Liver (tissue), 9 donors: ENCODE data around the gene PDLIM5. TPM values are rescaled to one million over a fixed set of nuclear protein-coding genes. Genes with fewer than 3 reads are reported as not detected.

Experiments
- DNase-seq: peaks from one replicate; pipeline ENCODE4 v3.0.0-alpha.2; 2017; ENCODE audit warnings: low spot score
- H3K27ac ChIP-seq, 2 donors: one replicate each; pipeline ENCODE4 v1.7.0; 2013; ENCODE audit warnings: inconsistent platforms in 2 of 2, low read length in 2 of 2, control low read depth in 1 of 2, low read depth in 1 of 2, mild to moderate bottlenecking in 1 of 2
- H3K27me3 ChIP-seq, 4 donors: one replicate each; pipeline versions ENCODE4 v1.6.1 to v1.7.0; 2013; ENCODE audit warnings: low read length in 3 of 4, inconsistent platforms in 1 of 4, mild to moderate bottlenecking in 1 of 4, moderate library complexity in 1 of 4; ENCODE audit not compliant: control insufficient read depth in 4 of 4, insufficient read depth in 4 of 4
- H3K36me3 ChIP-seq, 4 donors: one replicate each; pipeline versions ENCODE4 v1.6.1 to v1.7.0; 2013; ENCODE audit warnings: low read length in 3 of 4, mild to moderate bottlenecking in 3 of 4, low read depth in 1 of 4, moderate library complexity in 1 of 4; ENCODE audit not compliant: control insufficient read depth in 4 of 4, insufficient read depth in 3 of 4
- H3K4me1 ChIP-seq, 4 donors: one replicate each; pipeline versions ENCODE4 v1.6.1 to v1.7.0; 2013; ENCODE audit warnings: low read length in 3 of 4, mild to moderate bottlenecking in 3 of 4, moderate library complexity in 1 of 4; ENCODE audit not compliant: control insufficient read depth in 4 of 4, insufficient read depth in 4 of 4
- H3K4me3 ChIP-seq, 3 donors: one replicate each; pipeline versions ENCODE4 v1.6.1 to v1.7.0; 2013; ENCODE audit warnings: low read length in 3 of 3, control low read depth in 1 of 3, low read depth in 1 of 3, mild to moderate bottlenecking in 1 of 3
- H3K9ac ChIP-seq, 2 donors: one replicate each; pipeline ENCODE4 v1.7.0; 2013; ENCODE audit warnings: low read length in 2 of 2, mild to moderate bottlenecking in 2 of 2, moderate library complexity in 2 of 2, control low read depth in 1 of 2, low read depth in 1 of 2
- H3K9me3 ChIP-seq, 4 donors: one replicate each; pipeline versions ENCODE4 v1.6.1 to v1.7.0; 2013; ENCODE audit warnings: low read length in 3 of 4; ENCODE audit not compliant: control insufficient read depth in 4 of 4
- EGR1 ChIP-seq, 2 donors: IDR thresholded peaks; 2 replicates each; pipeline ENCODE4 v1.6.1; 2016 to 2018; ENCODE audit warnings: antibody characterized with exemption in 2 of 2, low read depth in 2 of 2
- FOXA1 ChIP-seq: IDR thresholded peaks from 2 replicates; pipeline ENCODE4 v1.6.1; 2016; ENCODE audit warnings: antibody characterized with exemption
- FOXA2 ChIP-seq: IDR thresholded peaks from 2 replicates; pipeline ENCODE4 v1.6.1; 2016; ENCODE audit warnings: antibody characterized with exemption
- GABPA ChIP-seq, 2 donors: IDR thresholded peaks in 1 of 2; conservative IDR thresholded peaks in 1 of 2; 2 replicates each; pipeline ENCODE4 v1.6.1; 2016; ENCODE audit warnings: antibody characterized with exemption in 2 of 2, mild to moderate bottlenecking in 1 of 2, moderate library complexity in 1 of 2
- HNF4A ChIP-seq, 2 donors: conservative IDR thresholded peaks; 2 replicates each; pipeline ENCODE4 v1.6.1; 2016; ENCODE audit warnings: antibody characterized with exemption in 2 of 2, mild to moderate bottlenecking in 2 of 2
- HNF4G ChIP-seq: IDR thresholded peaks from 2 replicates; pipeline ENCODE4 v1.6.1; 2016; ENCODE audit warnings: antibody characterized with exemption
- JUND ChIP-seq, 2 donors: IDR thresholded peaks; 2 replicates each; pipeline ENCODE4 v1.6.1; 2016; ENCODE audit warnings: antibody characterized with exemption in 2 of 2
- RAD21 ChIP-seq, 2 donors: IDR thresholded peaks; 2 replicates each; pipeline ENCODE4 v1.6.1; 2016; ENCODE audit warnings: antibody characterized with exemption in 2 of 2, mild to moderate bottlenecking in 2 of 2
- RXRA ChIP-seq, 2 donors: IDR thresholded peaks; 2 replicates each; pipeline ENCODE4 v1.6.1; 2017 to 2018; ENCODE audit warnings: antibody characterized with exemption in 2 of 2, mild to moderate bottlenecking in 1 of 2
- SP1 ChIP-seq: IDR thresholded peaks from 2 replicates; pipeline ENCODE4 v1.6.1; 2018; ENCODE audit warnings: antibody characterized with exemption, mild to moderate bottlenecking
- TAF1 ChIP-seq: conservative IDR thresholded peaks from 2 replicates; pipeline ENCODE4 v1.6.1; 2016; ENCODE audit warnings: antibody characterized with exemption, mild to moderate bottlenecking
- YY1 ChIP-seq: IDR thresholded peaks from 2 replicates; pipeline ENCODE4 v1.6.1; 2016; ENCODE audit warnings: antibody characterized with exemption, mild to moderate bottlenecking
- WGBS: extraction: QIAGEN DNeasy Blood & Tissue Kit; methylation state at CpG from one replicate; pipeline ENCODE4 v1.1.7; 2013; 5-methylcytosine and 5-hydroxymethylcytosine counted together
- polyA plus RNA-seq, 2 donors: library from polyadenylated mRNA; stranded (reverse) in 1 of 2; unstranded in 1 of 2; fragments of 200-250 nt in 1 of 2; fragments of >200 nt in 1 of 2; fragmentation: Nextera tagmentation in 1 of 2; extraction: Ambion mirVana in 1 of 2; gene quantifications; one replicate each; pipeline versions ENCODE4 v1.2.1 to v1.2.3, GENCODE V29; 2013 to 2015
- total RNA-seq, 2 donors: library from RNA; depleted of rRNA; stranded (reverse); fragments of >200 nt; gene quantifications; one replicate each; pipeline ENCODE4 v1.2.3, GENCODE V29; 2014
- TF ChIP-seq, protein P1 (sequence below): IDR thresholded peaks from 2 replicates; pipeline ENCODE4 v1.6.1; 2016; ENCODE audit warnings: antibody characterized with exemption
- TF ChIP-seq, protein P2 (sequence below): IDR thresholded peaks from 2 replicates; pipeline ENCODE4 v1.6.1; 2016; ENCODE audit warnings: antibody characterized with exemption
- TF ChIP-seq, protein P3 (sequence below): IDR thresholded peaks from 2 replicates; pipeline ENCODE4 v1.6.1; 2016; ENCODE audit warnings: antibody characterized with exemption
- TF ChIP-seq, protein P4 (sequence below): fragments of 150-350 bp; IDR thresholded peaks from 2 replicates; pipeline ENCODE4 v1.5.1; 2017; ENCODE audit warnings: improper control_type of control experiment, low read depth, low read length; ENCODE audit not compliant: missing input control
- TF ChIP-seq, protein P5 (sequence below): IDR thresholded peaks from 2 replicates; pipeline ENCODE4 v1.6.1; 2016; ENCODE audit warnings: antibody characterized with exemption, mild to moderate bottlenecking
- donor health status: healthy.
- donor health status: healthy.
- donor health status: healthy.
- donor health status: healthy.
- donor health status: healthy.

Gene PDLIM5
- total and polyA plus RNA-seq, 4 donors, result 19.1 to 114 (median 67.8) TPM

DNA sequence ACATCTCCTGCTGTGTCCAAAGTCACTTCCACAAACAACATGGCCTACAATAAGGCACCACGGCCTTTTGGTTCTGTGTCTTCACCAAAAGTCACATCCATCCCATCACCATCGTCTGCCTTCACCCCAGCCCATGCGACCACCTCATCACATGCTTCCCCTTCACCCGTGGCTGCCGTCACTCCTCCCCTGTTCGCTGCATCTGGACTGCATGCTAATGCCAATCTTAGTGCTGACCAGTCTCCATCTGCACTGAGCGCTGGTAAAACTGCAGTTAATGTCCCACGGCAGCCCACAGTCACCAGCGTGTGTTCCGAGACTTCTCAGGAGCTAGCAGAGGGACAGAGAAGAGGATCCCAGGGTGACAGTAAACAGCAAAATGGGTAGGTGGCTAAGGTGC lies 123.9 kb downstream of the PDLIM5 start (continued):
- no peak for TF ChIP-seq FOXA2

DNA sequence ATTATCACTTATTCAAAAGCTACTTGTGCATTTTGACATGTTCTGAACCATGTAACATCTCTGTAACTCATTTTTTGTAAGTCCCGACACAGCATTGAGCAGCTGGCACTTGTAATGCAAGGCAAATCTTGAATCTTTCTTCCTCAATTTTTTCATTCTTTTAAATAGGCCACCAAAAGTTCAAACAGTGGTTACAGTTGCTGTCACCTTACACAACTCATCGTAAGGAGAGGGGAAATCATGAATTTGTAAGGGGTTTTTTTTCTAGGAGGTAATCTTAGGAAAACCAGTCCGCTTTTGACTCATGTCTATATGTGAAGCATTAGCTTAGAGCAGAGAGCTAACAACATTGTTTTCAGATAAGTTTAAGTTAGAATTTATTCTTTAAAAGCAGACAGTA lies 124.5 kb downstream of the PDLIM5 start:
- Histone ChIP-seq H3K9me3 (no peaks in the 10 kb centered on the region), H3K27me3 (no peaks in the 10 kb centered on the region), H3K27ac (no peak overlapping the region), H3K36me3 (peaks cover 5 to 18% (median 8%) of the 10 kb centered on the region in 4 donors), H3K9ac (no peak overlapping the region), H3K4me3 (no peak overlapping the region), H3K4me1 (peaks cover 0 to 20% (median 6%) of the 10 kb centered on the region in 4 donors)
- DNase-seq, result no peak
- TF ChIP-seq SP1 (no peak), HNF4G (no peak), FOXA1 (no peak), YY1 (no peak), EGR1 (IDR thresholded peaks at IDR 0.05; ENCODE audit: low read depth in 2 of 2) (no peak), RXRA (IDR thresholded peaks at IDR 0.05) (no peak), JUND (IDR thresholded peaks at IDR 0.05) (no peak), FOXA2 (no peak), GABPA (IDR thresholded peaks at IDR 0.05 in 1 of 2, conservative IDR thresholded peaks at IDR 0.05 in 1 of 2) (no peak), HNF4A (conservative IDR thresholded peaks at IDR 0.05) (no peak), RAD21 (IDR thresholded peaks at IDR 0.05) (no peak), TAF1 (no peak)
- TF ChIP-seq, protein P1, sequence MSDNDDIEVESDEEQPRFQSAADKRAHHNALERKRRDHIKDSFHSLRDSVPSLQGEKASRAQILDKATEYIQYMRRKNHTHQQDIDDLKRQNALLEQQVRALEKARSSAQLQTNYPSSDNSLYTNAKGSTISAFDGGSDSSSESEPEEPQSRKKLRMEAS, result no peak
- TF ChIP-seq, protein P2, sequence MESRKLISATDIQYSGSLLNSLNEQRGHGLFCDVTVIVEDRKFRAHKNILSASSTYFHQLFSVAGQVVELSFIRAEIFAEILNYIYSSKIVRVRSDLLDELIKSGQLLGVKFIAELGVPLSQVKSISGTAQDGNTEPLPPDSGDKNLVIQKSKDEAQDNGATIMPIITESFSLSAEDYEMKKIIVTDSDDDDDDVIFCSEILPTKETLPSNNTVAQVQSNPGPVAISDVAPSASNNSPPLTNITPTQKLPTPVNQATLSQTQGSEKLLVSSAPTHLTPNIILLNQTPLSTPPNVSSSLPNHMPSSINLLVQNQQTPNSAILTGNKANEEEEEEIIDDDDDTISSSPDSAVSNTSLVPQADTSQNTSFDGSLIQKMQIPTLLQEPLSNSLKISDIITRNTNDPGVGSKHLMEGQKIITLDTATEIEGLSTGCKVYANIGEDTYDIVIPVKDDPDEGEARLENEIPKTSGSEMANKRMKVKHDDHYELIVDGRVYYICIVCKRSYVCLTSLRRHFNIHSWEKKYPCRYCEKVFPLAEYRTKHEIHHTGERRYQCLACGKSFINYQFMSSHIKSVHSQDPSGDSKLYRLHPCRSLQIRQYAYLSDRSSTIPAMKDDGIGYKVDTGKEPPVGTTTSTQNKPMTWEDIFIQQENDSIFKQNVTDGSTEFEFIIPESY, result no peak
- TF ChIP-seq, protein P3, sequence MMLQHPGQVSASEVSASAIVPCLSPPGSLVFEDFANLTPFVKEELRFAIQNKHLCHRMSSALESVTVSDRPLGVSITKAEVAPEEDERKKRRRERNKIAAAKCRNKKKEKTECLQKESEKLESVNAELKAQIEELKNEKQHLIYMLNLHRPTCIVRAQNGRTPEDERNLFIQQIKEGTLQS, result no peak
- TF ChIP-seq, protein P4, sequence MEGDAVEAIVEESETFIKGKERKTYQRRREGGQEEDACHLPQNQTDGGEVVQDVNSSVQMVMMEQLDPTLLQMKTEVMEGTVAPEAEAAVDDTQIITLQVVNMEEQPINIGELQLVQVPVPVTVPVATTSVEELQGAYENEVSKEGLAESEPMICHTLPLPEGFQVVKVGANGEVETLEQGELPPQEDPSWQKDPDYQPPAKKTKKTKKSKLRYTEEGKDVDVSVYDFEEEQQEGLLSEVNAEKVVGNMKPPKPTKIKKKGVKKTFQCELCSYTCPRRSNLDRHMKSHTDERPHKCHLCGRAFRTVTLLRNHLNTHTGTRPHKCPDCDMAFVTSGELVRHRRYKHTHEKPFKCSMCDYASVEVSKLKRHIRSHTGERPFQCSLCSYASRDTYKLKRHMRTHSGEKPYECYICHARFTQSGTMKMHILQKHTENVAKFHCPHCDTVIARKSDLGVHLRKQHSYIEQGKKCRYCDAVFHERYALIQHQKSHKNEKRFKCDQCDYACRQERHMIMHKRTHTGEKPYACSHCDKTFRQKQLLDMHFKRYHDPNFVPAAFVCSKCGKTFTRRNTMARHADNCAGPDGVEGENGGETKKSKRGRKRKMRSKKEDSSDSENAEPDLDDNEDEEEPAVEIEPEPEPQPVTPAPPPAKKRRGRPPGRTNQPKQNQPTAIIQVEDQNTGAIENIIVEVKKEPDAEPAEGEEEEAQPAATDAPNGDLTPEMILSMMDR, result no peak
- TF ChIP-seq, protein P5, sequence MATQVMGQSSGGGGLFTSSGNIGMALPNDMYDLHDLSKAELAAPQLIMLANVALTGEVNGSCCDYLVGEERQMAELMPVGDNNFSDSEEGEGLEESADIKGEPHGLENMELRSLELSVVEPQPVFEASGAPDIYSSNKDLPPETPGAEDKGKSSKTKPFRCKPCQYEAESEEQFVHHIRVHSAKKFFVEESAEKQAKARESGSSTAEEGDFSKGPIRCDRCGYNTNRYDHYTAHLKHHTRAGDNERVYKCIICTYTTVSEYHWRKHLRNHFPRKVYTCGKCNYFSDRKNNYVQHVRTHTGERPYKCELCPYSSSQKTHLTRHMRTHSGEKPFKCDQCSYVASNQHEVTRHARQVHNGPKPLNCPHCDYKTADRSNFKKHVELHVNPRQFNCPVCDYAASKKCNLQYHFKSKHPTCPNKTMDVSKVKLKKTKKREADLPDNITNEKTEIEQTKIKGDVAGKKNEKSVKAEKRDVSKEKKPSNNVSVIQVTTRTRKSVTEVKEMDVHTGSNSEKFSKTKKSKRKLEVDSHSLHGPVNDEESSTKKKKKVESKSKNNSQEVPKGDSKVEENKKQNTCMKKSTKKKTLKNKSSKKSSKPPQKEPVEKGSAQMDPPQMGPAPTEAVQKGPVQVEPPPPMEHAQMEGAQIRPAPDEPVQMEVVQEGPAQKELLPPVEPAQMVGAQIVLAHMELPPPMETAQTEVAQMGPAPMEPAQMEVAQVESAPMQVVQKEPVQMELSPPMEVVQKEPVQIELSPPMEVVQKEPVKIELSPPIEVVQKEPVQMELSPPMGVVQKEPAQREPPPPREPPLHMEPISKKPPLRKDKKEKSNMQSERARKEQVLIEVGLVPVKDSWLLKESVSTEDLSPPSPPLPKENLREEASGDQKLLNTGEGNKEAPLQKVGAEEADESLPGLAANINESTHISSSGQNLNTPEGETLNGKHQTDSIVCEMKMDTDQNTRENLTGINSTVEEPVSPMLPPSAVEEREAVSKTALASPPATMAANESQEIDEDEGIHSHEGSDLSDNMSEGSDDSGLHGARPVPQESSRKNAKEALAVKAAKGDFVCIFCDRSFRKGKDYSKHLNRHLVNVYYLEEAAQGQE, result no peak
- WGBS, result 81% methylated on average over 3 of the region's 3 CpGs
